ENCODE results near the gene TMEM131. TPM values are rescaled to one million over a fixed set of nuclear protein-coding genes. Genes with fewer than 3 reads are reported as not detected.

Gene TMEM131
- total RNA-seq, 3 donors from 2014 or later: 58.3 to 110 (median 67.7) TPM

- intact Hi-C loops (cut with DNase I, micrococcal nuclease): no loop called here
- TF ChIP-seq CTCF (IDR thresholded peaks at IDR 0.05): no peak
- no peaks in the 10 kb centered on the region for H3K4me1 ChIP-seq (ENCODE audit: low read depth)
- no peaks in the 10 kb centered on the region for H3K36me3 ChIP-seq (ENCODE audit: low read depth)
- ATAC-seq (no peak), DNase-seq (no peak)
- H3K4me3 ChIP-seq: no peak overlapping the region
- peaks cover 2% of the 10 kb centered on the region for H3K9me3 ChIP-seq
These were observed 260.6 kb downstream of the TMEM131 start for GRCh38 chr2:97735161-97735561.

DNA sequence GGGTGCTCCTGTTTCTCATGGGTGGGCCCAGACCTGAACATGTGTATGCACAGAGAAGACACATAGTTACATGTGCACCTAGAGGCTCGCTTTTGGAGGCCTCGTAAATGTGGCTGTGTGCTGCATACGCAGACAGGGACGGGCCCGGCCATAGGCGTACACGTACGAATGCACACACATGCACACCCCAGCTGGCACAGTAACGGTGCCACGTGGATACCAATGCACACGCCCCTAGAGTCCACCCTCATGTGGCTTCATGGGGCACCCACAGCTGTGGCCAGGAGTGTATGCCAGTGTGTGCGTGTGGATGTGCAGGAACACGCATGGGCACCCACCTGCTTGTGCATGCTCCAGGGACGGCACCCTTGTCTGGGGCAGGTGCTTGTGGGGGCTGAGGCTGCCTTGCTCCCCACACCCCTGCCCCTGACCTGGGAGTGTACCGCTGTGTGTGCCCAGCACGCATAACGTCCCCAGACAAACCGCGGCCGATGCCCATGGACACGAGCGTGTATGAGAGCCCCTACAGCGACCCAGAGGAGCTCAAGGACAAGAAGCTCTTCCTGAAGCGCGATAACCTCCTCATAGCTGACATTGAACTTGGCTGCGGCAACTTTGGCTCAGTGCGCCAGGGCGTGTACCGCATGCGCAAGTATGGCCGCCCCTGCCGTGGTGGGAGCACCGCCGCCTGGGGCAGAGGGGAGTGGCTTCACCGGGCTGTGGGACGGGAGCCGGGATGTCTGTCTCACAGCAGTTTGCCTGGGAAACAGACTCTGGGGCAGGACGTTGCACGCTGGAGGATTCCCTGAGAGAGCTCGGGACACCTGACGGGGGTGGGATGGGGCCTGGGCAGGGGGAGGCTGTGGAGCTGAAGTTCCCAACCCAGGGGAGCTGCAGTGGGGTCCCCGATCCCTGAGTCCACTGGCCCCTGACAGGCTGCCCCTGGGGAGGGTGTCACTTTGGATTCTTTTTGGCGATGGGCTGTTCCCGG, 261.4 kb downstream of the TMEM131 start:
- Histone ChIP-seq H3K4me3 (no peak overlapping the region), H3K9me3 (peaks cover 5% of the 10 kb centered on the region), H3K36me3 (ENCODE audit: low read depth) (no peaks in the 10 kb centered on the region), H3K4me1 (ENCODE audit: low read depth) (no peaks in the 10 kb centered on the region)
- ATAC-seq (no peak), DNase-seq (no peak)
- intact Hi-C loops (cut with DNase I, micrococcal nuclease): no loop called here
- no peak for TF ChIP-seq CTCF (IDR thresholded peaks at IDR 0.05)

DNA sequence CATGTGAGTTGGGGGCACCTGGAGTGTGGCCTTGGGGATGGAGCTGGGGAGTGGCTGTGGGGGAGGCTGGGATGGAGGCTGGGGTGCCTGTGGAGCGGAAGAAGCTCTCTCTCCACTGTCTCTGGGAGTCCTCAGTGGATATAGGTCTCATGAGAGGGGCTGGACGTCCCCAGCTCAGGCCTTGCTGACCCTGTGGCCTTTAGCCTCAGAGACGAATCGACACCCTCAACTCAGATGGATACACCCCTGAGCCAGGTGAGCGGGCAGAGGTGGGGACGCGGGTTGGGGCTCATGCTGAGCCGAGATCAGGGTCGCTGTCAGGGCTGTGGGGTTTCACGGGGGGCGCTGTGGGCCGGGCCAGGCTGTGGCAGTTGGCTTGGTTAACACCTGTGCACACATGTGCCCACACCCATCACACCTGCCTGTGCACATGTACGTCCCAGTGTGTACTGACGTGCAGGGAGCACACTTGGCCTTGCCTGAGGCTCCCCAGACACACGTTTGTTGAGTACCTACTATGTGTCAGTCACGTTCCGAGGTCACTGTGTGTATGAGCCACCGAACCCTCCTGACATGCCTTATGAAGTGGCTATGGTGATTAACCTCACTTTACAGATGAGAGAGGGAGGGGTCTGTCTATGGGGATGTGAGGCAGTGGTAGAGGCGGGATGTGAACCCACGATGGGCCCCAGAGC, 262.3 kb downstream of the TMEM131 start:
- peaks cover 5% of the 10 kb centered on the region for H3K9me3 ChIP-seq
- H3K36me3 ChIP-seq (ENCODE audit: low read depth): no peaks in the 10 kb centered on the region
- ATAC-seq: no peak
- intact Hi-C loops (cut with DNase I, micrococcal nuclease): no loop called here
- H3K4me3 ChIP-seq: no peak overlapping the region
- DNase-seq: no peak
- no peak for TF ChIP-seq CTCF (IDR thresholded peaks at IDR 0.05)
- H3K4me1 ChIP-seq (ENCODE audit: low read depth): no peaks in the 10 kb centered on the region

- no peak for TF ChIP-seq CTCF (IDR thresholded peaks at IDR 0.05)
- intact Hi-C loops (cut with DNase I, micrococcal nuclease): no loop called here
- Histone ChIP-seq H3K4me1 (ENCODE audit: low read depth) (no peaks in the 10 kb centered on the region), H3K36me3 (ENCODE audit: low read depth) (no peaks in the 10 kb centered on the region), H3K4me3 (no peak overlapping the region), H3K9me3 (peaks cover 5% of the 10 kb centered on the region)
- DNase-seq (no peak), ATAC-seq (no peak)
These were observed 263.1 kb downstream of the TMEM131 start for GRCh38 chr2:97732436-97733340.
